ENCODE data around the gene CDCA7. TPM values are rescaled to one million over a fixed set of nuclear protein-coding genes. Genes with fewer than 3 reads are reported as not detected.
"Not testable (repeated sequence)": the region's sequence is repeated elsewhere in the genome, so short reads cannot be mapped to it uniquely, and the experiment has no call there.

The CDCA7 gene
- total RNA-seq (10 to 100 TPM in 1 of 5 experiments, 1 to 10 TPM in 1, under 1 TPM in 3; 0.46 to 86.7 (median 0.85) TPM), polyA plus RNA-seq (1 to 10 TPM in 1 of 2 donors, under 1 TPM in 1; 0.63 to 1.3 TPM), total RNA-seq (not detected)

GRCh38 chr2:173354582-173355131, at the start of gene CDCA7:
Gene CDCA7, plus strand, starts transcription at chr2:173354872. Its CDS starts 92 bp downstream, at chr2:173354964.
- ChIA-PET CTCF (no interaction called here), POLR2A (no interaction called here)
- Histone ChIP-seq H3K36me3 (ENCODE audit: control insufficient read depth in 2 of 3, insufficient read depth in 3 of 3, low read length in 3 of 3) (no peaks in the 10 kb centered on the region), H3K9me3 (ENCODE audit: control insufficient read depth in 2 of 3, low read length in 3 of 3) (no peaks in the 10 kb centered on the region), H3K4me1 (ENCODE audit: control insufficient read depth in 2 of 2, insufficient read depth in 2 of 2, low read length in 2 of 2) (peaks cover 6 to 17% of the 10 kb centered on the region in 2 donors), H3K4me3 (ENCODE audit: low read length) (peak within 1 kb of the TSS; percentile 67), H3K27me3 (ENCODE audit: control insufficient read depth in 2 of 2, insufficient read depth in 2 of 2, low read length in 2 of 2) (peaks cover 0 to 2% of the 10 kb centered on the region in 2 donors), H3K27ac (ENCODE audit: low read depth, low read length) (no peak within 1 kb of the TSS)
- peak; percentile 64 for ATAC-seq
- H3K36me3 Mint-ChIP-seq = peaks cover 0 to 17% (median 4%) of the 10 kb centered on the region in 5 donors
- peak in 8 of 9 donors; percentile 2 to 84 (median 26) for DNase-seq
- H3K27ac Mint-ChIP-seq = peak within 1 kb of the TSS in 4 of 9 donors; percentile 23 to 97 (median 46)
- H3K4me1 Mint-ChIP-seq = peaks cover 7 to 57% (median 18%) of the 10 kb centered on the region in 7 donors
- H3K4me3 Mint-ChIP-seq = peak within 1 kb of the TSS; percentile 87 to 95 (median 90)
- intact Hi-C loops (cut with micrococcal nuclease) = loop anchor here in 1 of 2 donors (1.0 to 10.0 kb wide), 7 partner anchors 16 to 1813 kb away; partner anchors contain the start of genes ATF2, MAP3K20, OLA1 and PDK1
- peaks cover 0 to 2% (median 0%) of the 10 kb centered on the region in 11 donors for H3K9me3 Mint-ChIP-seq
- H3K27me3 Mint-ChIP-seq = peaks cover 18 to 62% (median 50%) of the 10 kb centered on the region in 5 donors

- H3K36me3 Mint-ChIP-seq = peaks cover 0 to 8% (median 0%) of the 10 kb centered on the region in 5 donors
- no peaks in the 10 kb centered on the region for H3K27me3 Mint-ChIP-seq
- no peak overlapping the region for H3K27ac Mint-ChIP-seq
- peaks cover 0 to 12% (median 5%) of the 10 kb centered on the region in 11 donors for H3K9me3 Mint-ChIP-seq
- Histone ChIP-seq H3K9me3 (ENCODE audit: control insufficient read depth in 2 of 3, low read length in 3 of 3) (no peaks in the 10 kb centered on the region), H3K27ac (ENCODE audit: low read depth, low read length) (no peak overlapping the region), H3K27me3 (ENCODE audit: control insufficient read depth in 2 of 2, insufficient read depth in 2 of 2, low read length in 2 of 2) (no peaks in the 10 kb centered on the region), H3K36me3 (ENCODE audit: control insufficient read depth in 2 of 3, insufficient read depth in 3 of 3, low read length in 3 of 3) (no peaks in the 10 kb centered on the region), H3K4me1 (ENCODE audit: control insufficient read depth in 2 of 2, insufficient read depth in 2 of 2, low read length in 2 of 2) (no peaks in the 10 kb centered on the region), H3K4me3 (ENCODE audit: low read length) (no peak overlapping the region)
- DNase-seq = no peak
- intact Hi-C loops (cut with micrococcal nuclease) = no loop called here
- POLR2A ChIA-PET = no interaction called here
- CTCF ChIA-PET = no interaction called here
- H3K4me3 Mint-ChIP-seq = no peak overlapping the region
- no peaks in the 10 kb centered on the region for H3K4me1 Mint-ChIP-seq
- no peak for ATAC-seq
Observed at GRCh38 chr2:173305303-173305702, 49.4 kb upstream of the CDCA7 start.

- no peak overlapping the region for H3K27ac ChIP-seq (ENCODE audit: low read depth, low read length)
- H3K4me3 ChIP-seq (ENCODE audit: low read length) = no peak overlapping the region
- no peaks in the 10 kb centered on the region for H3K9me3 ChIP-seq (ENCODE audit: control insufficient read depth in 2 of 3, low read length in 3 of 3)
- no peak overlapping the region for H3K27ac Mint-ChIP-seq
- no peaks in the 10 kb centered on the region for H3K36me3 ChIP-seq (ENCODE audit: control insufficient read depth in 2 of 3, insufficient read depth in 3 of 3, low read length in 3 of 3)
- no peaks in the 10 kb centered on the region for H3K27me3 ChIP-seq (ENCODE audit: control insufficient read depth in 2 of 2, insufficient read depth in 2 of 2, low read length in 2 of 2)
- no peak overlapping the region for H3K4me3 Mint-ChIP-seq
- no peaks in the 10 kb centered on the region for H3K4me1 ChIP-seq (ENCODE audit: control insufficient read depth in 2 of 2, insufficient read depth in 2 of 2, low read length in 2 of 2)
- no peaks in the 10 kb centered on the region for H3K4me1 Mint-ChIP-seq
- H3K27me3 Mint-ChIP-seq = peaks cover 0 to 9% (median 0%) of the 10 kb centered on the region in 5 donors
- peaks cover 0 to 3% (median 0%) of the 10 kb centered on the region in 11 donors for H3K9me3 Mint-ChIP-seq
- POLR2A ChIA-PET = no interaction called here
- CTCF ChIA-PET = no interaction called here
- intact Hi-C loops (cut with micrococcal nuclease) = no loop called here
- H3K36me3 Mint-ChIP-seq = peaks cover 0 to 2% (median 0%) of the 10 kb centered on the region in 5 donors
- ATAC-seq (no peak), DNase-seq (no peak)
Observed at GRCh38 chr2:173307293-173307692, 47.4 kb upstream of the CDCA7 start.

GRCh38 chr2:173309370-173309769, 45.3 kb upstream of the CDCA7 start:
- H3K27ac Mint-ChIP-seq; H3K4me3 ChIP-seq (ENCODE audit: low read length); H3K36me3 ChIP-seq (ENCODE audit: control insufficient read depth in 2 of 3, insufficient read depth in 3 of 3, low read length in 3 of 3); H3K9me3 Mint-ChIP-seq; H3K4me3 Mint-ChIP-seq; intact Hi-C loops (cut with micrococcal nuclease); H3K27ac ChIP-seq (ENCODE audit: low read depth, low read length); ATAC-seq; H3K4me1 ChIP-seq (ENCODE audit: control insufficient read depth in 2 of 2, insufficient read depth in 2 of 2, low read length in 2 of 2); CTCF ChIA-PET; H3K36me3 Mint-ChIP-seq; DNase-seq; H3K4me1 Mint-ChIP-seq; POLR2A ChIA-PET; H3K27me3 ChIP-seq (ENCODE audit: control insufficient read depth in 2 of 2, insufficient read depth in 2 of 2, low read length in 2 of 2); H3K9me3 ChIP-seq (ENCODE audit: control insufficient read depth in 2 of 3, low read length in 3 of 3); H3K27me3 Mint-ChIP-seq: not testable (repeated sequence)

GRCh38 chr2:173311844-173312606, 42.6 kb upstream of the CDCA7 start:
- H3K27ac Mint-ChIP-seq = no peak overlapping the region
- ATAC-seq (no peak), DNase-seq (no peak)
- no peaks in the 10 kb centered on the region for H3K36me3 Mint-ChIP-seq
- H3K4me3 Mint-ChIP-seq = no peak overlapping the region
- CTCF ChIA-PET = no interaction called here
- no peaks in the 10 kb centered on the region for H3K27me3 ChIP-seq (ENCODE audit: control insufficient read depth in 2 of 2, insufficient read depth in 2 of 2, low read length in 2 of 2)
- H3K9me3 Mint-ChIP-seq = peaks cover 0 to 6% (median 0%) of the 10 kb centered on the region in 11 donors
- POLR2A ChIA-PET = no interaction called here
- no peaks in the 10 kb centered on the region for H3K9me3 ChIP-seq (ENCODE audit: control insufficient read depth in 2 of 3, low read length in 3 of 3)
- H3K36me3 ChIP-seq (ENCODE audit: control insufficient read depth in 2 of 3, insufficient read depth in 3 of 3, low read length in 3 of 3) = no peaks in the 10 kb centered on the region
- no peaks in the 10 kb centered on the region for H3K4me1 Mint-ChIP-seq
- intact Hi-C loops (cut with micrococcal nuclease) = no loop called here
- no peak overlapping the region for H3K4me3 ChIP-seq (ENCODE audit: low read length)
- no peak overlapping the region for H3K27ac ChIP-seq (ENCODE audit: low read depth, low read length)
- peaks cover 0 to 12% (median 6%) of the 10 kb centered on the region in 5 donors for H3K27me3 Mint-ChIP-seq
- H3K4me1 ChIP-seq (ENCODE audit: control insufficient read depth in 2 of 2, insufficient read depth in 2 of 2, low read length in 2 of 2) = no peaks in the 10 kb centered on the region

DNA sequence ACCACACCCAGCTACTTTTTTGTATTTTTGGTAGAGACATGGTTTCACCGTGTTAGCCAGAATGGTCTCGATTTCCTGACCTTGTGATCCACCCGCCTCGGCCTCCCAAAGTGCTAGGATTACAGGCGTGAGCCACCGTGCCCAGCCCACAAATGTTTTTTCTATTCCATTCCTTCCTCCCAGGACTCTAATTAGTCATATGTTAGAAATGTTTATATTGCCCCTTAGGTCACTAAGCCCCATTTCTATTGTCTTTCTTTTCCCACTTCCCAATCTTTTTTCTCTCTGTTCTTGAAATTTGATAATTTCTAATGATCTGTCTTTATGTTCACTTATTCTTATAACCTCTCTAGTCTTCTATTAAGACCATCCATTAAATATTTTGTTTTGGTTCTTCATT, 31.3 kb upstream of the CDCA7 start:
- Mint-ChIP-seq H3K27me3 (peaks cover 2 to 23% (median 8%) of the 10 kb centered on the region in 5 donors), H3K9me3 (peaks cover 0 to 69% (median 15%) of the 10 kb centered on the region in 11 donors), H3K4me3 (no peak overlapping the region), H3K36me3 (peaks cover 0 to 5% (median 0%) of the 10 kb centered on the region in 5 donors), H3K4me1 (no peaks in the 10 kb centered on the region), H3K27ac (peak overlapping the region in 1 of 9 donors; percentile 46)
- intact Hi-C loops (cut with micrococcal nuclease) = no loop called here
- Histone ChIP-seq H3K9me3 (ENCODE audit: control insufficient read depth in 2 of 3, low read length in 3 of 3) (no peaks in the 10 kb centered on the region), H3K4me1 (ENCODE audit: control insufficient read depth in 2 of 2, insufficient read depth in 2 of 2, low read length in 2 of 2) (no peaks in the 10 kb centered on the region), H3K27ac (ENCODE audit: low read depth, low read length) (no peak overlapping the region), H3K36me3 (ENCODE audit: control insufficient read depth in 2 of 3, insufficient read depth in 3 of 3, low read length in 3 of 3) (no peaks in the 10 kb centered on the region), H3K27me3 (ENCODE audit: control insufficient read depth in 2 of 2, insufficient read depth in 2 of 2, low read length in 2 of 2) (no peaks in the 10 kb centered on the region), H3K4me3 (ENCODE audit: low read length) (no peak overlapping the region)
- no peak for DNase-seq
- ATAC-seq = no peak
- ChIA-PET CTCF (no interaction called here), POLR2A (no interaction called here)
